Measurements from ENCODE around the gene RAB37. TPM values are rescaled to one million over a fixed set of nuclear protein-coding genes. Genes with fewer than 3 reads are reported as not detected.

The RAB37 gene
- total and polyA plus RNA-seq, 2 of the 13 experiments (the other 11 are each of a cell fraction or from before 2014, with no cell fraction given), result 0.91 to 3.7 TPM

DNA sequence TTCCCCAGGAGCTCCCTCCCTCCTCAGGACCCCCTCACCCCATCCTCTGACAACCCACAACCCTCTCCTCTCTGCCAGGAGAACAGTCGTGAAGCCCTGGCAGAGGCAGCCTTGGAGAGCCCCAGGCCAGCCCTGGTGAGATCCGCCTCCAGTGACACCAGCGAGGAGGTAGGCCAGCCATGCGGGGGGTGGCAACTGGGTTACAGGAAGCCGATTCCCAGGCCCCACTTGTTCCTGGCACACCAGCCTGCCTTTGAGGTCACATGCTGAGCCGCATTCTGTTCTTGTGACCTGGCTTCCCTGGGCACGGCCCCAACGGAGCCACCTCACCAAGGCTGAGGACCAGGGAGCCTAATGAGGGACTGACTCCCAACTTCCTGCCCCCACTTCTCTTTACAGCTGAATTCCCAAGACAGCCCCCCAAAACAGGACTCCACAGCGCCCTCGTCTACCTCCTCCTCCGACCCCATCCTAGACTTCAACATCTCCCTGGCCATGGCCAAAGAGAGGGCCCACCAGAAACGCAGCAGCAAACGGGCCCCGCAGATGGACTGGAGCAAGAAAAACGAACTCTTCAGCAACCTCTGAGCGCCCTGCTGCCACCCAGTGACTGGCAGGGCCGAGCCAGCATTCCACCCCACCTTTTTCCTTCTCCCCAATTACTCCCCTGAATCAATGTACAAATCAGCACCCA, 31.2 kb downstream of the RAB37 start (continued):
- no peak for TF ChIP-seq ZNF501 (CRISPR knock-in tag; IDR thresholded peaks at IDR 0.05)
- TF ChIP-seq TBP (CRISPR knock-in tag; IDR thresholded peaks at IDR 0.05), result no peak
- TF ChIP-seq, protein P1, sequence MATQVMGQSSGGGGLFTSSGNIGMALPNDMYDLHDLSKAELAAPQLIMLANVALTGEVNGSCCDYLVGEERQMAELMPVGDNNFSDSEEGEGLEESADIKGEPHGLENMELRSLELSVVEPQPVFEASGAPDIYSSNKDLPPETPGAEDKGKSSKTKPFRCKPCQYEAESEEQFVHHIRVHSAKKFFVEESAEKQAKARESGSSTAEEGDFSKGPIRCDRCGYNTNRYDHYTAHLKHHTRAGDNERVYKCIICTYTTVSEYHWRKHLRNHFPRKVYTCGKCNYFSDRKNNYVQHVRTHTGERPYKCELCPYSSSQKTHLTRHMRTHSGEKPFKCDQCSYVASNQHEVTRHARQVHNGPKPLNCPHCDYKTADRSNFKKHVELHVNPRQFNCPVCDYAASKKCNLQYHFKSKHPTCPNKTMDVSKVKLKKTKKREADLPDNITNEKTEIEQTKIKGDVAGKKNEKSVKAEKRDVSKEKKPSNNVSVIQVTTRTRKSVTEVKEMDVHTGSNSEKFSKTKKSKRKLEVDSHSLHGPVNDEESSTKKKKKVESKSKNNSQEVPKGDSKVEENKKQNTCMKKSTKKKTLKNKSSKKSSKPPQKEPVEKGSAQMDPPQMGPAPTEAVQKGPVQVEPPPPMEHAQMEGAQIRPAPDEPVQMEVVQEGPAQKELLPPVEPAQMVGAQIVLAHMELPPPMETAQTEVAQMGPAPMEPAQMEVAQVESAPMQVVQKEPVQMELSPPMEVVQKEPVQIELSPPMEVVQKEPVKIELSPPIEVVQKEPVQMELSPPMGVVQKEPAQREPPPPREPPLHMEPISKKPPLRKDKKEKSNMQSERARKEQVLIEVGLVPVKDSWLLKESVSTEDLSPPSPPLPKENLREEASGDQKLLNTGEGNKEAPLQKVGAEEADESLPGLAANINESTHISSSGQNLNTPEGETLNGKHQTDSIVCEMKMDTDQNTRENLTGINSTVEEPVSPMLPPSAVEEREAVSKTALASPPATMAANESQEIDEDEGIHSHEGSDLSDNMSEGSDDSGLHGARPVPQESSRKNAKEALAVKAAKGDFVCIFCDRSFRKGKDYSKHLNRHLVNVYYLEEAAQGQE (IDR thresholded peaks at IDR 0.05; ENCODE audit: borderline replicate concordance in 1 of 2, low read depth in 1 of 2, low read length in 2 of 2), result no peak
- TF ChIP-seq, protein P2, sequence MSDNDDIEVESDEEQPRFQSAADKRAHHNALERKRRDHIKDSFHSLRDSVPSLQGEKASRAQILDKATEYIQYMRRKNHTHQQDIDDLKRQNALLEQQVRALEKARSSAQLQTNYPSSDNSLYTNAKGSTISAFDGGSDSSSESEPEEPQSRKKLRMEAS (IDR thresholded peaks at IDR 0.05), result no peak
- no peak for TF ChIP-seq ZNF446 (CRISPR knock-in tag; IDR thresholded peaks at IDR 0.05)
- no peak for TF ChIP-seq ZSCAN31 (CRISPR knock-in tag; IDR thresholded peaks at IDR 0.05; ENCODE audit: low read depth)
- TF ChIP-seq ZFP37 (CRISPR knock-in tag; IDR thresholded peaks at IDR 0.05; ENCODE audit: borderline replicate concordance), result no peak
- TF ChIP-seq, protein P3, sequence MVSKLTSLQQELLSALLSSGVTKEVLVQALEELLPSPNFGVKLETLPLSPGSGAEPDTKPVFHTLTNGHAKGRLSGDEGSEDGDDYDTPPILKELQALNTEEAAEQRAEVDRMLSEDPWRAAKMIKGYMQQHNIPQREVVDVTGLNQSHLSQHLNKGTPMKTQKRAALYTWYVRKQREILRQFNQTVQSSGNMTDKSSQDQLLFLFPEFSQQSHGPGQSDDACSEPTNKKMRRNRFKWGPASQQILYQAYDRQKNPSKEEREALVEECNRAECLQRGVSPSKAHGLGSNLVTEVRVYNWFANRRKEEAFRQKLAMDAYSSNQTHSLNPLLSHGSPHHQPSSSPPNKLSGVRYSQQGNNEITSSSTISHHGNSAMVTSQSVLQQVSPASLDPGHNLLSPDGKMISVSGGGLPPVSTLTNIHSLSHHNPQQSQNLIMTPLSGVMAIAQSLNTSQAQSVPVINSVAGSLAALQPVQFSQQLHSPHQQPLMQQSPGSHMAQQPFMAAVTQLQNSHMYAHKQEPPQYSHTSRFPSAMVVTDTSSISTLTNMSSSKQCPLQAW (CRISPR knock-in tag; IDR thresholded peaks at IDR 0.05), result peak; percentile 48; the same call in 1 of the 2 replicates

Data from HepG2 (cell line).